Measurements from ENCODE around the gene TMEM255B.
A peak's percentile ranks its signal among the peaks of the same experiment; 100 is the strongest.
"Not testable (repeated sequence)": the region's sequence is repeated elsewhere in the genome, so short reads cannot be mapped to it uniquely, and the experiment has no call there.

The TMEM255B gene

GRCh38 chr13:113820813-113821651, 62.0 kb downstream of the TMEM255B start:
- peak; percentile 78 for DNase-seq

DNA sequence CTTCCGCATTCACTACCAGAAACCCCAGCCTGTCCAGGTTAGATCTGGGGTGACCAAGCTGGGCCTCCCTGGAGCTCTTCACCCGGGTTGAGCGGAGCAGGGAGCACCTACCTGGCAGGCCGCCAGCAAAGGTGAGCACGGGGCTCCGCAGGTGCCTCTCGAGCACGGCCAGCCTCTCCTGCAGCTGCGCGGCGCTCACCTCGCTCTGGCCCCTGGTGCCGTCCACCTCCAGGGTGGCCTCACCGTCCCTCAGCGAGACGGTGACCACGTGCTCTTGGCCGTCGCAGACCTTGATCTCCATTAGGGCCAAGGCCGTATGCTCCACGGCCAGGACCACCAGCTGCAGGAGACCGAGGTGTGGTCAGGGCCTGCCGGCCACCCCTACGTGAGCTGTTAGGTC, 62.8 kb downstream of the TMEM255B start:
- DNase-seq = no peak

DNA sequence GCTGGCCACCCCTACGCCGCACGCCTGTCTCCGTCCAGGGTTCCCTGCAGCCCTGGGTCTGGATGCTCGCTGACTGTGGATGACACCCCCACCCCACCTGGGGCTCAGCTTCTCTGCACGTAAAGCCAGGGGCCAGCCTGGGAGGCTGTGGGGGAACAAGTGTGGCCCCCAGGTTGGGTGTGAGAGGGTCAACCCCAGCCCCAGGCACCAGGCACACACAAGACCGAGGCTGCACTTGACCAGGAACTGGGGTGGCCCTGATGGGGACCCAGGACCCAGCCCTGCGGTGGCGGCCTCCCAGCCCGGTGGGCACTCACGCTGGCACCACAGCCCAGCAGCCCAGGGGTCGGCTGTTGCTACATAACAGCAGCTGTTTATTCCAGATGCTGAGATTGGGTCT, 63.2 kb downstream of the TMEM255B start:
- no peak for DNase-seq

DNA sequence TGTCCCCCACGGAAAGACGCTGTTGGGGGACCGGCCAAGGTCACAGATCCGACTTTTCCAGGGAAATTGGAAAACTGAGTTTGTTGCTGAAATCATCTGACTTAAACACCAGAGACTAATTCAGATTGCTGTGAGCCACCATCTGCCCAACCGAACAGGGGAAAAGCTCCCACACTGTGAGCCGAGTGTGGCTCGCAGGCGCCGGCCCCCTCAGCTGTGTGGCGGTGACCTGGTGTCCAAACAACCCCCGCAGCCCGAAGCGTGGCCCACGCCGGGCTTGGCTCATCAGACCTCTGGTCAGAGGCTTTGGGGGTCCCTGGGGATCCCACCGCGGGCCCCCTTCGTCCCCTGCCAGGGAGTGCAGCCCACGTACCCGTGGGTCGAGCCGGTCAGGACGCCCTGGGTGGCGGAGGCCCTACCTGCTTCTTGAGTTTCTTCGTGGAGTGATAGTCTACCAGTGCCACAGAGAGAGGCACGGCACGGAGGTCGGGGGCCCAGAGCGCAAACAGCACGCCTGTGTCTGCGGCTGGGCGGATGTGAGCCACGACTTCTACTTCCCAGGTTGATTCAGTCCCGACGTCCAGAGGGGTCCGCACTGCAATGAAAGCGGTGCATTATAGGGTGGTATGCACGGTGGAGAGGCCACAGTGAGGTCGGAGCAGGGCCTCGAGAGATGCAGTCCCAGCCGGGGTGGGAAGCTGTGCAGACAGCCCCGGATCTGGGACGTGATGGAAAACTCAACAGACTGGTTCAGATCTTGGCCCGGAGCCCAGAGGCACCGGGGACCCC, 64.1 kb downstream of the TMEM255B start:
- no peak for DNase-seq

DNA sequence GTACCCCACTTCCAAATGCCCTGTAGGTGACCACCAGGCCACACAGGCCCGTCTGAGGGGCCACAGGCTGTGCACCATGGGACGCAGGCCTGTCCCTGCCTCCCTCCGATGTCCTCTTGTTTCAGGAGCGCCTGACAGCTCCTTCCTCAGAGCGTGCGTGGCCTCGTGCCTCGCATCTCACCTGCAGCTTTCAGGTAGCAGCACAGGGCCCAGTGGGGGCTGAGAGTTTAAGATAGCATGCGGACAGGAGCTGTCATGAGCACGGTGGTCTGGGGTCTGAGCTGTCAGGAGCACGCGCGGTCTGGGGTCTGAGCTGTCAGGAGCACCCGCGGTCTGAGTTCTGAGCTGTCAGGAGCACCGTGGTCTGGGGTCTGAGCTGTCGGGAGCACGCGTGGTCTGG, 64.7 kb downstream of the TMEM255B start:
- no peak for DNase-seq

GRCh38 chr13:113825841-113826240, 66.8 kb downstream of the TMEM255B start:
- DNase-seq = no peak

- not testable (repeated sequence) for DNase-seq
Observed at GRCh38 chr13:113826446-113826845, 67.4 kb downstream of the TMEM255B start.

DNA sequence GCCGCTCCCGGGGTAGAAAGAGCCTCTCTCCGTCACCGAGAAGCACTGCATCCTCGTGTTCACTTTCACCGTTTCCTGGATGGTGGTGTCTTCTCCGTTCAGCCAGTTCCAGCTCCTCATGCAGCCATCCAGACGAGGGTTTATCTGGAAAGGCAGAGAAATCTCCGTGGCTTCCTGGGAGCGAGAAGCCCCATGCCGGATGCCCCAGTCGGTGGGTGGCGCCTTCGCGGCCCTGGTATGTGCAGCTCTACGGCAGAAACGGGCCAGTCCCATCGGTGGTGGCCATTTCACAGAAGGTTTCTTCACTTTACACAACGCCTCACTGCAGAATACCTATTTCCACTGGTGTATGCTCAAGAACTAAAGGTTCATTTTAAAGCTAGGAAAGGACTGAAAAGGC, 68.0 kb downstream of the TMEM255B start:
- no peak for DNase-seq

DNA sequence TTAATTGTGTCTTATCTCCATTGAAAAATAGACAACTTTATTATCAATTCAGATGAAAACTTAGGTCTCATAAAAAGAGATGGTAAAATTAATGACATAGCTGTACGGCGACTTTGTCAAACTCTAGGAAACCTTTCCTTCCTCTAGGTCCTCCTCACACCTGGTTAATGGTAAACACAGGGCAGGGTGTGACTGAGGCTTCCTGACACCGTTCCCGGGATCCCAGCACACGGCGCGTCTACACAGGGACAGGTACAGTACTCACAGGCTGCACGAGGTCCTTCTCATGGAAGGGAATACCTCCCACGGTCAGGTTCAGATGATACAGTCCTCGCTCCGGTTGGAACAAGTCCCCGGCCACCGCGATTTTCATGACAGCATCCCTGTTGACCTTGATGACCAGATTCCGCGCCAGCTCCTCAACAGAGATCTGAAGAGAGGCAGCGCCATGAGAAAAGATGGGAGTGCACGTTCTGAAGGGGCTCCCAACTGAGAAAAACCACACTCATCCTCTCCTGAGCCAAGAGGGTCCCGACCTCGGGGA, 69.3 kb downstream of the TMEM255B start:
- no peak for DNase-seq

DNA sequence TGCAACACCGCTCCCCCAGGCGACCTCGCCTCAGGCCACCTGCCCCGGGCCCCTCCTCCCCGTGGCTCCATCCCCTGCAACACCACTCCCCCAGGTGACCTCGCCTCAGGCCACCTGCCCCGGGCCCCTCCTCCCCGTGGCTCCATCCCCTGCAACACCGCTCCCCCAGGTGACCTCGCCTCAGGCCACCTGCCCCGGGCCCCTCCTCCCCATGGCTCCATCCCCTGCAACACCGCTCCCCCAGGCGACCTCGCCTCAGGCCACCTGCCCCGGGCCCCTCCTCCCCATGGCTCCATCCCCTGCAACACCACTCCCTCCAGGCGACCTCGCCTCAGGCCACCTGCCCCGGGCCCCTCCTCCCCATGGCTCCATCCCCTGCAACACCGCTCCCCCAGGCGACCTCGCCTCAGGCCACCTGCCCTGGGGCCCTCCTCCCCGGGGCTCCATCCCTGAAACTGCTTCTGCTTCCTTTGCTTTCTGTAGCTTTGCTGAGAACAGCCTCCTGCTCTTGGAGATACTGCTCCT, 71.5 kb downstream of the TMEM255B start:
- not testable (repeated sequence) for DNase-seq

DNA sequence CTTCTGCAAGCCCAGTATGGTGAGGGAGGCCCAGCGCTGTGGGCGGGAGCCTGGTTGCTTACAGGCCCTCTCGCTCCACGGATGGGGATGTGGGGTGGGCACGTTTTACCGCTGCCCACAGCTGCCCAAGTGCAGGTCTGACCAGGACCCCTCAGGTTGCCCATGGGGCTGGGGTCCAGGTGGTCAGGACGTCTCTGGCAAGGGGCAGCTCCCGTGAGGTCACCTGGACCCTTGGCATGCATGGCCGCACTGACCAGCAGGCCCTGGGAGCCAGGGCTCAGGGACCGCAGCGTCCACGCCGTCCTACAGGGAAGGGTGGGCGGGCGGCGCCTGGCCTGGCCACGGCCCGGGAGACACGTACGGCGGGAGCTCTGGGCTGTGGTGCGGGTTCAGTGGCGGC, 72.0 kb downstream of the TMEM255B start:
- DNase-seq = no peak

DNA sequence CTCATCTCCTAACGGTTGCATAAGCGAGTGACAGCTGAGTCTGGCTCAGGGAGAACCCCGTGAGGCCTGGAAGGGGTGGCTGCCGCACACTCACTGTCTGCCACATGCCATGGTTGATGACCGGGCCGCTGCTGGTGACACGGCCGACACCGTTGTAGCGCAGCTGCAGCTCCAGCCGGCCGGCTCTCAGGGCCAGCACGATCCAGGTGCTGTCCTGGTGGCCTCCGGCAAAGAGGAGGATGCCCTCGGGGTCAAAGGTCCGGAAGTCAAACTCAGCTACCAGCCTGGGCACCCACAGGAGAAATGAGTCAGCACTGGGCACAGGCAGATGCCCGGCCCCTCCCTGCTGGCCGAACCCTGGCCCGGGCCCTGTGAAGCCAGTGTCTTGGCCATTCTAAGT, 73.2 kb downstream of the TMEM255B start:
- DNase-seq = no peak

GRCh38 chr13:113832631-113833030, 73.6 kb downstream of the TMEM255B start:
- DNase-seq = no peak

DNA sequence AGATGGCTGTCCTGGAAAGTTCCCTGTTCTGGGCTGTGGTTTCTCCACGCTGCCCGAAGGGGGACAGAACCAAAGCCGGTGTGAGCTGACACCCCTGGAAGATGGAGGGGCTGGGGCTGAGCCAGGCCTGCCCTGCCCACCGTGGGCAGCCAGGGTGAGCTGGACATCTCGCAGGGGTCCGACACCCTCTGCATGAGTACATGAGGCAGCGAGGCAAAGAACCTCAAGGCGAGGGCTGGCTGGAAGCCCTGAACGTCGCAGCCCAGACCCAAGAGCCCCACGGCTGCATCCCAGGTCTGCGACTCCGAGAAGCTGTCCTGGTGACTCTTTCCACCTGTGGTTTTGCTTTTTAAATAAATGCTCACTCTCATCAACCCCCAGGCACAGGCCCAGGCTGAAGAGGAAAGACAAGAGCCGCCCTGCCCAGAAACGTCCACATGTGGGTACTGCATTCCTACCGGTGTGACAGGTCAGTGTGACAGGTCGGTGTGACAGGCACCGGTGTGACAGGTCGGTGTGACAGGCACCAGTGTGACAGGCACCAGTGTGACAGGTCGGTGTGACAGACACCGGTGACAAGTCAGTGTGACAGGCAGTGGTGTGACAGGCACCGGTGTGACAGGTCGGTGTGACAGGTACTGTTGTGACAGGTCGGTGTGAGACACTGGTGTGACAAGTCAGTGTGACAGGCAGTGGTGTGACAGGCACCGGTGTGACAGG, 74.2 kb downstream of the TMEM255B start:
- no peak for DNase-seq

GRCh38 chr13:113834006-113834405, 75.0 kb downstream of the TMEM255B start:
- not testable (repeated sequence) for DNase-seq

GRCh38 chr13:113834496-113835200, 75.6 kb downstream of the TMEM255B start:
- DNase-seq = no peak

- DNase-seq = peak; percentile 71
Observed at GRCh38 chr13:113835461-113836270, 76.6 kb downstream of the TMEM255B start.

DNA sequence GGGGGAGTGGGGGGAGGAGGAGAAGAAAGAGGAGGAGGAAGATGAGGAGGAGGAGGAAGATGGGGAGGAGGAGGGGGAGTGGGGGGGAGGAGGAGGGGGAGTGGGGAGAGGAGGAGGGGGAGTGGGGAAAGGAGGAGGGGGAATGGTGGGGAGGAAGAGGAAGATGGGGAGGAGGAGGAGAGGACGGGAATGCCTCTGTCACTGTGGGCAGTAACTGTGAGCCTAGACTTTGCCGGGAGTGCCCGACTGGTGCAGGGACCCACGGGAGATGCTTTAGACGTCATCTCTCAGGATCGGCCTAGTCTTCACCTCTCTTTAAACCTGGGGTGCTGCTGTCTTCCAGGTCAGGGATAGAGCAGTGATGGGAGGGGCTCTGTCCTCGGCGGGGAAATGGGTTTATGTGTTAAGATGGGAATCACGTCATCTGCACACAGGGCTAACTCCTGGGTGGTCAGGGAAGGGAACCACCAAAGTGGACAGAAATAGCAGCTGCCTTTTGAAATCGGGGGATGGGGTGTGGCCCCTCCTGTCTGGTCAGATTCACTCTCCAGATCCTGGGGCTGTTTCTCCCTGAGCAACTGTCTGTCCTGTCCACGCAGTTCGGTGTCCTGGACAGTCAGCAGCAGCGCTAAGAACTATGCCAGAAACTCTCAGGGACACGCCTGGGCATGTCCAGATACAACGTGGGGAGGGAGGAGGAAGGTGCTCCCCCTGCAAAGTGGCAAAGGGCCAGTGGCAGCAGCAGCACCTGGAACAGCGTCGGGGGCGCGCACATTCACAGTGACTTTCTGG, 77.9 kb downstream of the TMEM255B start:
- no peak for DNase-seq

- no peak for DNase-seq
Observed at GRCh38 chr13:113837560-113838355, 78.7 kb downstream of the TMEM255B start.
